IPS-20b (cell line): ENCODE results near the gene ERVK3-1.

Experiments
- H3K27ac ChIP-seq: one replicate; pipeline ENCODE4 v1.5.1; 2013; ENCODE audit warnings: low read length
- H3K27me3 ChIP-seq: 2 replicates; pipeline ENCODE4 v1.6.1; 2013; ENCODE audit warnings: mild to moderate bottlenecking, low read length, inconsistent platforms; ENCODE audit not compliant: insufficient read depth
- H3K36me3 ChIP-seq: 2 replicates; pipeline ENCODE4 v1.6.1; 2013; ENCODE audit warnings: low read depth, mild to moderate bottlenecking, inconsistent platforms, low read length, moderate library complexity; ENCODE audit not compliant: insufficient read depth
- H3K4me1 ChIP-seq: 2 replicates; pipeline ENCODE4 v1.6.1; 2013; ENCODE audit warnings: mild to moderate bottlenecking, control low read depth, inconsistent platforms, low read length, moderate library complexity; ENCODE audit not compliant: insufficient read depth
- H3K4me3 ChIP-seq: 2 replicates; pipeline ENCODE4 v1.5.1; 2013; ENCODE audit warnings: mild to moderate bottlenecking, low read length, inconsistent platforms
- H3K9ac ChIP-seq: 2 replicates; pipeline ENCODE4 v1.6.1; 2013; ENCODE audit warnings: low read depth, mild to moderate bottlenecking, inconsistent platforms, low read length, moderate library complexity
- H3K9me3 ChIP-seq: 2 replicates; pipeline ENCODE4 v1.6.1; 2013; ENCODE audit warnings: mild to moderate bottlenecking, low read depth, low read length, inconsistent platforms; ENCODE audit not compliant: insufficient read depth

ERVK3-1 gene

DNA sequence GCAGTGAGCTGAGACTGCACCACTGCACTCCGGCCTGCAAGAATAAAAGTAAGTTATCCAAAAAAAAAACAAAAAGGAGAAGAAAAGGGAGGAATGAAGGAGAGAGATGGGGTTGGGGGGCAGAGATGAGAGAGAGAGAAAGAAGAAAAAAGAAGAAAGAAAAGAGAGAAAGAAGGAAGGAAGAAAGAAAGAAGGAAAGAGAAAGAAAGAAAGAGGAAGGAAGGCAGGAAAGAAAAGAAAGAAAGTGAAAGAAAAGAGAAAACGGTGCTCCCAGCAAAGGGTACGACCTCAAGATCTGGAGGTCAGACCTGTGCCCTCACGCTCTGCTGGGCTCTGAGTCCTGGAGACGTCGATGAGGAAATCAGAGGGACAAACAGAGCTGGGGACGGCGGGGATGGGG is 44.4 kb downstream of the ERVK3-1 start:
- peaks cover 25% of the 10 kb centered on the region for H3K27me3 ChIP-seq
- H3K4me3 ChIP-seq, result no peak overlapping the region
- no peaks in the 10 kb centered on the region for H3K9me3 ChIP-seq
- no peaks in the 10 kb centered on the region for H3K4me1 ChIP-seq
- H3K27ac ChIP-seq, result no peak overlapping the region
- no peaks in the 10 kb centered on the region for H3K36me3 ChIP-seq
- H3K9ac ChIP-seq, result no peak overlapping the region

DNA sequence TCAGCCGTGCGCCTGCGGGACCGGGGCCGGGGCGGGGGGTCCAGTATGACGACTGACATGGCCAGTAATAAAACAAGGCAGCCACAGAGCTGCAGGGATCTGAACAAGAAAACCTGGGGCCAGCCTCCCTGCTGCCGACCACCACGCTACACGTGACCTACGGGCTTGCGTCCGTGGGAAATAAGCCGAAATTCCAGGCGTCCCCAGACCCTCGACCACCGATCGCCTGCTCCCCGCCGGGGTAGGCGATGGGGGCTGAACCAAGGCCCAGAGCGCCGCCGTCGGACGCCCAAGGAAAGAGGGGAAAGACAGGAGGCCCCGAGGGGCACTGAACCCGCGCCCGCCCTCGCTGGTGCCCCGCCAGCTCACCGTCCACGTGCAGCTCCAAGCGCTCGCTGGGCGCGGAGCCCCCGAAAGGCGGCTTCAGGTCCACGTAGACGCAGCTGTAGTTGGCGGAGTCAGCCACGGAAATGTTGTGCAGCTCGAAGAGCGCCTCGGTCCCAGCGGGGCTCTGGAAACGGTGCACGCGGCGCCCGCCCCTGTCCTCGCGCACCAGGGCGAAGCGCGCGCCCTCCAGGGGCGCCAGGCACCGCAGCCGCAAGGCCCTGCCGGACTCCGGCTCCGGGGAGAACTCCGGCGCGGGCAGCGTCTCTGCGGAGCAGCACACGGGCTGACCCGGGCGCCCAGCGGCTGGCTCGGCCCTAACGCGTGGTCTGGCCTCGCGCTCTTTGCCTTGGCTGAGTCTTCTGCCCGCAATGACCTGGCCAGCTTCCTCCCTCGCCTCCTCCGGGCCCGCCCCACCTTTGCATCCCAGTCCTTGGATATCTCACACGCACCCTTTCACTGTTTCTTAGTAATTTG is 45.1 kb downstream of the ERVK3-1 start:
- Histone ChIP-seq H3K27me3 (peaks cover 25% of the 10 kb centered on the region), H3K9me3 (no peaks in the 10 kb centered on the region), H3K4me3 (no peak overlapping the region), H3K36me3 (no peaks in the 10 kb centered on the region), H3K27ac (no peak overlapping the region), H3K4me1 (no peaks in the 10 kb centered on the region), H3K9ac (no peak overlapping the region)

DNA sequence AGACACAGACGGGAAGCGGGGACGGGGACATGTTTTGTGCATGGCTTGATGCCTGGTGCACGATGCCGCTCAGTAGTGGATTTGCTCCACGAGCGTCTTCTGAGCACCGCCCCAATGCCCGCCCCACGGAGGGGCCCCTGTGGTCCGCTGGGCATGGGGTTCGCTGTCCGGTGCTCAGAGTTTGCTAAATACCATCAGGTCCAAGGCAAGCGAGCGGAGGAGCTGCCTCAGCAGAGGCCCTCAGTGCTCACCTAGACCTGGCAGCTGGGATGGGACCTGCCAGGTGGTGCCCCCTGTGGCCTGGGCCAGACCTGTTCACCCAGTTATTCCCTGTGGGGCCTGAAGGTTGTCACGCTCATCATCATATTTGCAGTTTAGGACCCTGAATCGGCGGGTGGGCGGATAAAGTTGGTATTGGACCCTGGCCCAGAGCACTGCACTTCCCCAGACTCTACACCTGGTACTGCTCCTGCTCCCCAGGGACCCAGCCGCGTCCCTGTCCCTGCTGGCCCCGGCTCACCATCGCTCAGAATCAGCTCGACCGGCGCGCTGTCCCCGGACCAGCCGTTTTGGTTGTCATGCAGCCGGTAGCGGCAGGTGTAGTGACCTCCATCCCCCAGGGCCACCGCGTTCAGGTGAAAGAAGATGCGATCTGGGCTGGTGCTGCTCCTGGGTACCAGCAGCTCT is 45.8 kb downstream of the ERVK3-1 start:
- Histone ChIP-seq H3K4me1 (no peaks in the 10 kb centered on the region), H3K27ac (no peak overlapping the region), H3K9me3 (no peaks in the 10 kb centered on the region), H3K4me3 (no peak overlapping the region), H3K9ac (no peak overlapping the region), H3K27me3 (peaks cover 20% of the 10 kb centered on the region), H3K36me3 (no peaks in the 10 kb centered on the region)

DNA sequence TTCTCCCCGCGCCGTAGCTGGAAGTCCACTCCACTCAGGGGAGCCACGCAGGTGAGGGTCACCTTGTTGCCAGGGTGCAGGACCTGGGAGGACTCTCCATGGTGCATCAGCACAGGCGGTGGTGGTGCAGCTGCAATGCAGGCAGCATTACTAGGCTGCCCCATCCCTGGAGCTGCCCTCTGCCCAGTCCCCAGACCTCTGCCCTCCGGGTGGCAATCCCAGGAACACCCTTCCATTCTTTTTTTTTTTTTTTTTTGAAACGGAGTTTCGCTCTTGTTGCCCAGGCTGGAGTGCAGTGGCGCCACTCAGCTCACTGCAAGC is 46.3 kb downstream of the ERVK3-1 start:
- Histone ChIP-seq H3K36me3 (no peaks in the 10 kb centered on the region), H3K9me3 (no peaks in the 10 kb centered on the region), H3K27ac (no peak overlapping the region), H3K4me1 (no peaks in the 10 kb centered on the region), H3K4me3 (no peak overlapping the region), H3K27me3 (peaks cover 15% of the 10 kb centered on the region), H3K9ac (no peak overlapping the region)

DNA sequence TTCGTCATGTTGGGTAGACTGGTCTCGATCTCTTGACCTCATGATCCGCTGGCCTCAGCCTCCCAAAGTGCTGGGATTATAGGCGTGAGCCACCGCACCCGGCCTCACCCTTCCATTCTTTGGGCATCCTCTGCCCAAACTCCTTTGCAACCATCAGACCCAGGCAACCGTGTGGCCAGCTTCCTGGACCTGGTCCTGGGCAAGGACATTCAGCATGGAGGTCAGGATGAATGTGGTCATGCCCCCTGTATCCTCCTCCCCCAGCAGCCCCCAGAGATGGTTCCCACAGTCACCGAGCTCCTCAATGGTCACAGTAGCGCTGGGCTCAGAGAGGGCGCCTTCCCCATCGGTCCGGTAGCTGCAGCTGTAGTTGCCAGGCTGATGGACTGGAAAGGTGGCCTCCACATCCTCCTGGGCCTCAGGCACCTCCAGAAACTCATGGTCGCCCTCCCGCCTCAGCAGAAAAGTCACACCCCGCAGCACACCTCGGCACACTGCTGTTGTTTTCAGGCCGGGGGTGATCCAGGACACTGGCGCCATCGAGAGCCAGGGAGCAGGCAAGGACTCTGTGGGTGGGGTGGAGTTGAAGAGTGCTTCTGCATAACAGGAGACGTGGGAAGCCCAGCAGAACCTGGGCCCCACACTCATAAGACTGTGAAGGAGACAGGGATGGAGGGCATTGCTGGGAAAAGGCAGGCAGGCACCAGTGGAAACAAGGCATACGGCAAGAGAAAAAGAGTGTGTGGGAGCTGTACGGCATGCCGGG is 47.0 kb downstream of the ERVK3-1 start:
- H3K27me3 ChIP-seq, result peaks cover 8% of the 10 kb centered on the region; the same call in 1 of the 2 replicates
- H3K9me3 ChIP-seq, result no peaks in the 10 kb centered on the region
- H3K27ac ChIP-seq, result no peak overlapping the region
- H3K4me1 ChIP-seq, result no peaks in the 10 kb centered on the region
- H3K9ac ChIP-seq, result no peak overlapping the region
- no peaks in the 10 kb centered on the region for H3K36me3 ChIP-seq
- no peak overlapping the region for H3K4me3 ChIP-seq

DNA sequence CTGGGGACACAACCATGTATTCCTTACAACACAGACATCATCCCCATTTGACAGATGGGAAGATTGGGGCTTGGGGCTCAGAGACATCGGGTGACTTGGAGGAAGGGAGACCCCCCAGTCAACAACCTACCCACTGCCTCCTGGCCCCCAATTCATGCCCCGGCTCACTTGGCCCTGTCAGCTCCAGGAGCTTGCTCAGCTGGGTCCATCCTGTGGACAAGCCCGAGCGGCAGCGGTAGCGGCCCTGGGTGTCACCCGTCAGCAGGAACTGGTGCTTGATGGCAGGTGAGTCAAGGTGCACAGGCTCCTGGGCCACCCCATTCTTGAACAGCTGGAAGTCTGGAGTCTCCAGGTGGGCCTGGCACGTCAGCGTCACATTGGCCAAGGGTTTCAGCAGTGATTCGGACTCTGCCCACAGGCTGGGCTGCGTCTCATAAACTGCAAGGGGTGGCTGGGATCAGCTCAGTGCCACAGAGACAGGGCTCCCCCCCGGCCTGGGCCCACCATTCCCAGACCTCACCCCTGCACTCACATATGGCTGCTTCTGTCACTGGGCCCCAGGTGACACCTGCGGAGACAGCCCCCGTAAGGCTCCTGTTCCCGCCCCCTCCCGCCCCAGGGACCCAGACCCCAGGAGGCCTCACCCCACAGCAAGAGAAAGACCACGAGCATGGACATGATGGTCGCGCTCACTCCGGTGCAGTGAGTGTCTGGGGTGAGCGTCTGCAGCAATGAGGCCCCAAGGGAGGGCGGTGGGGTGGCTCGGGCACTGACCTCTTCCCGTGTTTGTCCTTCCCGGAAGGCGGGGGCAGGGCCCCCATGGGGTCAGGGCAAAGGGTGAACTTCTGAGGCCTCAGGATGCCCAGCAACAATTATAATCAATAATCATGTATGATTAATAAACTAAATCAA is 47.8 kb downstream of the ERVK3-1 start, which contains the start of gene A1BG:
Gene A1BG (minus strand): TSS at position 733 of the 912 bp plus-strand sequence. CDS start 55 bp downstream, at position 678.
- Histone ChIP-seq H3K36me3 (no peaks in the 10 kb centered on the region), H3K4me3 (no peak within 1 kb of the TSS), H3K27ac (no peak within 1 kb of the TSS), H3K9me3 (no peaks in the 10 kb centered on the region), H3K9ac (no peak within 1 kb of the TSS), H3K4me1 (no peaks in the 10 kb centered on the region), H3K27me3 (peaks cover 6% of the 10 kb centered on the region; the same call in 1 of the 2 replicates)

DNA sequence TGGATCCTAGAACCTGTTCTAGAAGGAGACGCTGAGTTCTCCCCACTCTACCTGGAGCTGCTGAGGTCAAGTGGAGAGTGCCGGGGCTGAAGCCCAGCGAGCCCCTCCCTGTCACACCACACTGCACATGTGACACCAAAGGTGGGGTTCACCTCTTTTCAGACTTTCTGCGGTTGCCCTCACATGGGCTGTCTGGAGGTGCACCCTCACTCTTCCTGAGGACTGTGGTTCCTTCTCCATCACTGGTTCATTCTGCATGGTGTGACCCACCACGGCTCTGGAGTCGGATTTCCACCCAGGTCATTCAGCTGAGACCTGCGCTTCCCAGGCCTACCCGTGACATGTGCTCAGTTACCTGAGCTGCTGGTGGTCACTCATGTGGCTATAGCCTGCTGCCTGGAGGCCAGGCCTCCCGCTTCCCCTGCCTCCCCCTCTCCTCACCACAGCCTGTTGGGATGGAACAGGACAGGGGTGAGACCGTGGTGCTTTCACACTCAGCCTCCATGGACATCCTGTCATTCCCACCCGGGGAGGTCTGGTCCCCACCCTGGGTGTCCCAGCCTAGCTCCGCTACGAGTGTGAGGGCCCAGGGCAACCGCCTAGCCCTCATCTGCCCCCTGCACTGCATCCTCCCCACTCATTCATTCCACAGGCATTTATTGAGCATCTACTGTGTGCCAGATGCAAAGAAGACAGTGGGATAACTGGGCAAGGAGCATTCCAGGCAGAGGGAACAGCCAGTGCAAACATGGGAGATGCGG is 48.7 kb downstream of the ERVK3-1 start:
- Histone ChIP-seq H3K4me3 (no peak overlapping the region), H3K4me1 (no peaks in the 10 kb centered on the region), H3K9ac (no peak overlapping the region), H3K27me3 (no peaks in the 10 kb centered on the region), H3K36me3 (no peaks in the 10 kb centered on the region), H3K9me3 (no peaks in the 10 kb centered on the region), H3K27ac (no peak overlapping the region)

DNA sequence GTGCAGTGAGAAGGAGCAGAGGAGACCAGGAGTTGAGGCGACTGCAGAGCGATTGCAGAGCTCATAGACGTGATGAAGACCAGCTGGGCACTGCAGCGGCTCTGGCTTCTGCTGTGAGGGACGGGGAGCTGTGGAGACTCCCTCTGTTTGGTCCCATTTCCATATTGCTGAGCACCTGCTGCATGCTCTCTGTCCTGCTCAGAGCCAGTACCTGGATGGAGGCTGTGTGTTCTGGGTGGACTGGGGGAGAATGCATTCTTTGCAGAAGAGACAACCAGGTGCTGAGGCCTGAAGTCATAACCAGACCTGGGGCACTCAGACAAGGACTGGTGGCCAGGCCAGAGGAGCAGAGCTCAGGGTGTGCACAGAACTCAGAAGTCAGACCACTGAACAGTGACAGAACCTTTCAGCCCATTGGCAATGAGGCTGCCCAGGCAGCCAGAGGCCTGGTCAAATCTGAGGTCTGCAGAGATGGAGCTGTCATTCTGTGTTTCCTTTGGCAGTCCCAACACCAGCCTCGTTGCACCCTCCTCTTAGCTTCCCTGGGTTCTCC is 49.4 kb downstream of the ERVK3-1 start:
- Histone ChIP-seq H3K9me3 (no peaks in the 10 kb centered on the region), H3K27ac (no peak overlapping the region), H3K4me1 (no peaks in the 10 kb centered on the region), H3K9ac (no peak overlapping the region), H3K36me3 (no peaks in the 10 kb centered on the region), H3K27me3 (no peaks in the 10 kb centered on the region), H3K4me3 (no peak overlapping the region)

DNA sequence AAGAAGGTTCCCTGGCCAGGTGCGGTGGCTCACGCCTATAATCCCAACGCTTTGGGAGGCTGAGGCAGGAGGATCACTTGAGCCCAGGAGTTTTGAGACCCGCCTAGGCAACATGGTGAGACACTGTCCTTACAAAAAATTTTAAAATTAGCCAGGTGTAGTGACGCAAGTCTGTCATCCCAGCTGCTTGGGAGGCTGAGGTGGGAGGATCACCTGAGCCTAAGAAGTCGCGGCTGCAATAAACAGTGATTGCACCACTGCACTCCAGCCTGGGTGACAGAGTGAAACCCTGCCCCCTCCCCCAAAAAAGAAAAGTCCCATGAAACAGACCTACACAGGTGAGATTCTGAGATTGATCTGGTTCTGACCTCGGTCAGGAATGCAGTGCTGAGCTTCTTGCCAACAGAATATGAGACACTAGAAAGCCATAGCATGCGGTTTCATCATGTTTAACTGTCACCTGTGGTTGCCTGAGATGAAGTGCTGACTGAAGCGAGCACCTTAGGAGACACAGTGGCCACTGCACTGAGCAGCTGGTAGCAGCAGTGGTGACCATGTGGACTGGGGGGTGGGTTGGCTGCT is 50.1 kb downstream of the ERVK3-1 start:
- Histone ChIP-seq H3K4me1 (no peaks in the 10 kb centered on the region), H3K9ac (no peak overlapping the region), H3K9me3 (no peaks in the 10 kb centered on the region), H3K27ac (no peak overlapping the region), H3K27me3 (no peaks in the 10 kb centered on the region), H3K4me3 (no peak overlapping the region), H3K36me3 (no peaks in the 10 kb centered on the region)
